PC-3 (cell line): ENCODE results near the gene EXOSC7. TPM values are rescaled to one million over a fixed set of nuclear protein-coding genes. Genes with fewer than 3 reads are reported as not detected.
A peak's percentile ranks its signal among the peaks of the same experiment; 100 is the strongest.

Experiments
- ATAC-seq: fragments of 200-7000 bp; cut with Tn5 transposase; 2 replicates; pipeline ENCODE4 v1.9.1; 2020; ENCODE audit warnings: mild to moderate bottlenecking, moderate library complexity
- BruUV-seq: library from RNA; stranded (reverse); fragments of 400-500 nt; replicated peaks from 2 replicates; lab custom pipeline; 2021; lab: Mats Ljungman, UMichigan
- CTCF ChIA-PET: fragments of 300-600 bp; sonication (Branson Sonifier 250); formaldehyde crosslinking; loops from one replicate; lab custom pipeline; 2022; ENCODE audit warnings: antibody characterized with exemption; lab: Charles Lee
- POLR2A ChIA-PET: fragments of 300-600 bp; sonication (Branson Sonifier 250); formaldehyde crosslinking; loops from one replicate; lab custom pipeline; 2022; ENCODE audit warnings: antibody characterized with exemption; ENCODE audit not compliant: unreplicated experiment; lab: Charles Lee
- DNase-seq: peaks from one replicate; pipeline ENCODE4 v3.0.0-alpha.2; 2015
- H2AFZ ChIP-seq: fragments of 300-600 bp; sonication (generic); 2 replicates; pipeline ENCODE4 v1.6.0; 2016; ENCODE audit warnings: antibody characterized with exemption, low read length
- H3F3A ChIP-seq: fragments of 300-600 bp; sonication (generic); one replicate; pipeline ENCODE4 v1.6.0; 2017; ENCODE audit warnings: antibody characterized with exemption, low read length, control low read depth, mild to moderate bottlenecking; ENCODE audit not compliant: unreplicated experiment
- H3K27ac ChIP-seq: fragments of 300-600 bp; sonication (generic); 2 replicates; pipeline ENCODE4 v1.5.1; 2016; ENCODE audit warnings: mild to moderate bottlenecking, low read length
- H3K27me3 ChIP-seq: fragments of 300-600 bp; sonication (generic); 2 replicates; pipeline ENCODE4 v1.6.1; 2016; ENCODE audit warnings: low read length, mixed read lengths
- H3K36me3 ChIP-seq: fragments of 300-600 bp; sonication (generic); 2 replicates; pipeline ENCODE4 v1.6.1; 2016; ENCODE audit warnings: low read depth, mixed run types, low read length, mixed read lengths
- H3K4me1 ChIP-seq: fragments of 300-600 bp; sonication (generic); 2 replicates; pipeline ENCODE4 v1.5.1; 2016; ENCODE audit warnings: low read length; ENCODE audit not compliant: insufficient read depth
- H3K4me2 ChIP-seq: fragments of 300-600 bp; sonication (generic); 2 replicates; pipeline ENCODE4 v1.6.0; 2016; ENCODE audit warnings: low read length
- H3K4me3 ChIP-seq: fragments of 300-600 bp; sonication (generic); 2 replicates; pipeline ENCODE4 v1.5.1; 2016; ENCODE audit warnings: mild to moderate bottlenecking, low read length, mixed read lengths
- H3K79me2 ChIP-seq: fragments of 300-600 bp; sonication (generic); 2 replicates; pipeline ENCODE4 v1.6.1; 2017; ENCODE audit warnings: low read length, mixed read lengths
- H3K9ac ChIP-seq: fragments of 300-600 bp; sonication (generic); 2 replicates; pipeline ENCODE4 v1.6.0; 2016; ENCODE audit warnings: mild to moderate bottlenecking, low read length
- H3K9me2 ChIP-seq: fragments of 300-600 bp; sonication (generic); replicated peaks from 2 replicates; pipeline ENCODE4 v1.6.1; 2016; ENCODE audit warnings: mixed run types, low read length, mixed read lengths
- H3K9me3 ChIP-seq: fragments of 300-600 bp; sonication (generic); 2 replicates; pipeline ENCODE4 v1.6.1; 2016; ENCODE audit warnings: low read length, mixed read lengths
- H4K20me1 ChIP-seq: fragments of 300-600 bp; sonication (generic); 2 replicates; pipeline ENCODE4 v1.6.1; 2016; ENCODE audit warnings: low read length, mixed read lengths
- CTCF ChIP-seq: fragments of 300-600 bp; sonication (generic); conservative IDR thresholded peaks from 2 replicates; pipeline ENCODE4 v1.5.1; 2017; ENCODE audit warnings: antibody characterized with exemption, low read depth, mild to moderate bottlenecking, low read length
- EZH2 ChIP-seq: fragments of 300-600 bp; sonication (generic); IDR thresholded peaks from one replicate; pipeline ENCODE4 v1.6.1; 2017; ENCODE audit warnings: antibody characterized with exemption, mild to moderate bottlenecking, low read length; ENCODE audit not compliant: unreplicated experiment
- EZH2phosphoT487 ChIP-seq: fragments of 300-600 bp; sonication (generic); IDR thresholded peaks from 2 replicates; pipeline ENCODE4 v1.6.1; 2018; ENCODE audit warnings: mild to moderate bottlenecking, antibody characterized with exemption, low read length, borderline replicate concordance
- intact Hi-C: fragments of 100-400 bp; cut with micrococcal nuclease; formaldehyde crosslinking; loops from 2 replicates; pipeline ENCODE4 v1.9.0; 2023
- total RNA-seq: library from RNA; depleted of rRNA; stranded (reverse); fragments of >200 nt; gene quantifications from 2 replicates; pipeline ENCODE4 v1.2.3, GENCODE V29; 2014

EXOSC7 gene
- total RNA-seq, 1 experiment from 2014 or later: 81.5 TPM

GRCh38 chr3:45043728-45044299 is 67.8 kb downstream of the EXOSC7 start:
- TF ChIP-seq EZH2phosphoT487: no peak
- peak; percentile 48 for TF ChIP-seq CTCF
- no peaks in the 10 kb centered on the region for H3K27me3 ChIP-seq
- H3K4me3 ChIP-seq: no peak overlapping the region
- peaks cover 31% of the 10 kb centered on the region for H3K4me1 ChIP-seq
- H3K9me3 ChIP-seq: no peaks in the 10 kb centered on the region
- H3K9ac ChIP-seq: no peak overlapping the region
- no TSS peak for BruUV-seq
- peak overlapping the region; percentile 44; the same call in 1 of the 2 replicates for H2AFZ ChIP-seq
- H3F3A ChIP-seq: no peaks in the 10 kb centered on the region
- intact Hi-C loops: loop anchor here (5.0 to 10.0 kb wide), 3 partner anchors 33 to 621 kb away; partner anchors contain the start of gene CDCP1
- peak overlapping the region; percentile 45 for H3K4me2 ChIP-seq
- peak overlapping the region; percentile 54 for H3K27ac ChIP-seq
- no peaks in the 10 kb centered on the region for H3K79me2 ChIP-seq
- ChIA-PET CTCF (interaction anchor here (0.9 to 1.2 kb wide), 2 partner anchors 48 to 612 kb away, joined by 4 to 6 read pairs; no protein-coding TSS in a partner anchor), POLR2A (interaction anchor here (0.6 kb wide), 1 partner anchor 80 kb away, joined by 3 read pairs; no protein-coding TSS in a partner anchor)
- DNase-seq: peak; percentile 78
- no peaks in the 10 kb centered on the region for H3K9me2 ChIP-seq
- H3K36me3 ChIP-seq: no peaks in the 10 kb centered on the region
- H4K20me1 ChIP-seq: no peaks in the 10 kb centered on the region
- ATAC-seq: peak; percentile 27; the same call in 1 of the 2 replicates

- no peak for DNase-seq
- POLR2A ChIA-PET: no interaction called here
- no peak for ATAC-seq
- Histone ChIP-seq H3K36me3 (no peaks in the 10 kb centered on the region), H2AFZ (no peak overlapping the region), H3K27me3 (no peaks in the 10 kb centered on the region), H3K27ac (no peak overlapping the region), H3K9me2 (no peaks in the 10 kb centered on the region), H3K4me1 (peaks cover 8% of the 10 kb centered on the region), H3K9me3 (no peaks in the 10 kb centered on the region), H3K4me2 (no peak overlapping the region), H3K79me2 (no peaks in the 10 kb centered on the region), H3K4me3 (no peak overlapping the region), H3F3A (no peaks in the 10 kb centered on the region), H3K9ac (no peak overlapping the region), H4K20me1 (no peaks in the 10 kb centered on the region)
- CTCF ChIA-PET: interaction anchor here (0.7 kb wide), 1 partner anchor 8 kb away, joined by 3 read pairs; no protein-coding TSS in a partner anchor
- BruUV-seq: no TSS peak
- intact Hi-C loops: loop anchor here (10.0 kb wide), 1 partner anchor 617 kb away; no protein-coding TSS in a partner anchor
- TF ChIP-seq EZH2 (no peak), EZH2phosphoT487 (no peak), CTCF (no peak)
Measured at GRCh38 chr3:45048244-45048643, 72.2 kb downstream of the EXOSC7 start.

GRCh38 chr3:45049807-45050206 is 73.8 kb downstream of the EXOSC7 start:
- no peak overlapping the region for H3K9ac ChIP-seq
- no peak overlapping the region for H3K4me2 ChIP-seq
- no peaks in the 10 kb centered on the region for H3F3A ChIP-seq
- no peak for ATAC-seq
- H3K4me1 ChIP-seq: peaks cover 9% of the 10 kb centered on the region
- no peaks in the 10 kb centered on the region for H3K36me3 ChIP-seq
- H3K79me2 ChIP-seq: no peaks in the 10 kb centered on the region
- H3K4me3 ChIP-seq: no peak overlapping the region
- H4K20me1 ChIP-seq: no peaks in the 10 kb centered on the region
- no peak overlapping the region for H2AFZ ChIP-seq
- H3K9me3 ChIP-seq: no peaks in the 10 kb centered on the region
- DNase-seq: no peak
- BruUV-seq: no TSS peak
- TF ChIP-seq EZH2 (no peak), EZH2phosphoT487 (no peak)
- intact Hi-C loops: loop anchor here (10.0 kb wide), 1 partner anchor 615 kb away; no protein-coding TSS in a partner anchor
- ChIA-PET CTCF (no interaction called here), POLR2A (no interaction called here)
- no peaks in the 10 kb centered on the region for H3K27me3 ChIP-seq
- H3K27ac ChIP-seq: no peak overlapping the region
- H3K9me2 ChIP-seq: no peaks in the 10 kb centered on the region
